Nephron (organoid): Measurements from ENCODE around the gene ALK.

Experiments used
- H3K27ac Mint-ChIP-seq, 3 experiments: 2 replicates each; pipeline ENCODE4 v1.8.0; 2020; ENCODE audit warnings: mixed read lengths in 3 of 3, mild to moderate bottlenecking in 2 of 3, moderate library complexity in 1 of 3
- H3K27me3 Mint-ChIP-seq: 2 replicates; pipeline ENCODE4 v1.8.0; 2021; ENCODE audit warnings: low read depth, mild to moderate bottlenecking, moderate library complexity, mixed read lengths
- H3K36me3 Mint-ChIP-seq: 2 replicates; pipeline ENCODE4 v1.8.0; 2020; ENCODE audit warnings: low read depth, mixed read lengths
- H3K4me1 Mint-ChIP-seq: 2 replicates; pipeline ENCODE4 v1.8.0; 2020; ENCODE audit warnings: mixed read lengths
- H3K4me3 Mint-ChIP-seq, 3 experiments: 2 replicates each; pipeline ENCODE4 v1.8.0; 2020; ENCODE audit warnings: mild to moderate bottlenecking in 3 of 3, mixed read lengths in 3 of 3, moderate library complexity in 2 of 3
- H3K9me3 Mint-ChIP-seq: 2 replicates; pipeline ENCODE4 v1.8.0; 2020; ENCODE audit warnings: mixed read lengths
- CTCF ChIP-seq, 3 experiments: fragments of 200-600 bp; sonication (generic); IDR thresholded peaks; one replicate each; pipeline ENCODE4 v1.5.0; 2021; ENCODE audit warnings: antibody characterized with exemption in 3 of 3; ENCODE audit not compliant: unreplicated experiment in 3 of 3

The ALK gene

GRCh38 chr2:29719639-29720038 lies 201.7 kb downstream of the ALK start:
- Mint-ChIP-seq H3K9me3 (no peaks in the 10 kb centered on the region), H3K4me3 (no peak overlapping the region), H3K27me3 (peaks cover 7% of the 10 kb centered on the region), H3K4me1 (no peaks in the 10 kb centered on the region), H3K27ac (no peak overlapping the region), H3K36me3 (no peaks in the 10 kb centered on the region)
- no peak for TF ChIP-seq CTCF (IDR thresholded peaks at IDR 0.05; ENCODE audit: unreplicated experiment in 3 of 3)

GRCh38 chr2:29718076-29718686 lies 203.2 kb downstream of the ALK start:
- Mint-ChIP-seq H3K27me3 (peaks cover 11% of the 10 kb centered on the region), H3K27ac (no peak overlapping the region), H3K4me1 (no peaks in the 10 kb centered on the region), H3K4me3 (no peak overlapping the region), H3K9me3 (no peaks in the 10 kb centered on the region), H3K36me3 (no peaks in the 10 kb centered on the region)
- no peak for TF ChIP-seq CTCF (IDR thresholded peaks at IDR 0.05; ENCODE audit: unreplicated experiment in 3 of 3)

- TF ChIP-seq CTCF (IDR thresholded peaks at IDR 0.05; ENCODE audit: unreplicated experiment in 3 of 3), result no peak
- no peak overlapping the region for H3K4me3 Mint-ChIP-seq
- no peaks in the 10 kb centered on the region for H3K36me3 Mint-ChIP-seq
- H3K9me3 Mint-ChIP-seq, result no peaks in the 10 kb centered on the region
- peaks cover 11% of the 10 kb centered on the region for H3K27me3 Mint-ChIP-seq
- no peak overlapping the region for H3K27ac Mint-ChIP-seq
- no peaks in the 10 kb centered on the region for H3K4me1 Mint-ChIP-seq
Observed at GRCh38 chr2:29715655-29716054, 205.7 kb downstream of the ALK start.

GRCh38 chr2:29714333-29714732 lies 207.1 kb downstream of the ALK start:
- Mint-ChIP-seq H3K4me3 (no peak overlapping the region), H3K27me3 (peaks cover 11% of the 10 kb centered on the region), H3K4me1 (no peaks in the 10 kb centered on the region), H3K27ac (no peak overlapping the region), H3K36me3 (no peaks in the 10 kb centered on the region), H3K9me3 (no peaks in the 10 kb centered on the region)
- no peak for TF ChIP-seq CTCF (IDR thresholded peaks at IDR 0.05; ENCODE audit: unreplicated experiment in 3 of 3)

- peak overlapping the region in 1 of 3 experiments; percentile 6 for H3K27ac Mint-ChIP-seq
Observed at GRCh38 chr2:29706171-29706720, 215.1 kb downstream of the ALK start.

More at GRCh38 chr2:29706171-29706720, 215.1 kb downstream of the ALK start:
- H3K36me3 Mint-ChIP-seq, result no peaks in the 10 kb centered on the region
- TF ChIP-seq CTCF (IDR thresholded peaks at IDR 0.05; ENCODE audit: unreplicated experiment in 3 of 3), result no peak
- H3K4me3 Mint-ChIP-seq, result no peak overlapping the region
- no peaks in the 10 kb centered on the region for H3K27me3 Mint-ChIP-seq
- no peaks in the 10 kb centered on the region for H3K9me3 Mint-ChIP-seq
- peaks cover 13% of the 10 kb centered on the region for H3K4me1 Mint-ChIP-seq
